Parathyroid adenoma (tissue), 2 donors: ENCODE data around the gene ESAM.

ENCODE experiments used
- H2AFZ ChIP-seq: fragments of 300-600 bp; sonication (generic); one replicate; pipeline ENCODE4 v1.7.0; 2017; ENCODE audit warnings: antibody characterized with exemption, mild to moderate bottlenecking
- H3K27ac ChIP-seq: fragments of 300-600 bp; sonication (generic); one replicate; pipeline ENCODE4 v1.7.0; 2017
- H3K27me3 ChIP-seq: fragments of 300-600 bp; sonication (generic); one replicate; pipeline ENCODE4 v1.7.0; 2017; ENCODE audit warnings: low read length; ENCODE audit not compliant: control insufficient read depth, insufficient read depth
- H3K36me3 ChIP-seq: fragments of 300-600 bp; sonication (generic); one replicate; pipeline ENCODE4 v1.7.0; 2017; ENCODE audit warnings: low read length; ENCODE audit not compliant: control insufficient read depth, insufficient read depth
- H3K4me1 ChIP-seq: fragments of 300-600 bp; sonication (generic); one replicate; pipeline ENCODE4 v1.7.0; 2017; ENCODE audit warnings: control low read depth
- H3K4me2 ChIP-seq: fragments of 300-600 bp; sonication (generic); one replicate; pipeline ENCODE4 v1.7.0; 2017; ENCODE audit warnings: low read length
- H3K4me3 ChIP-seq: fragments of 300-600 bp; sonication (generic); one replicate; pipeline ENCODE4 v1.7.0; 2017; ENCODE audit warnings: low read depth, low read length
- H3K79me2 ChIP-seq: fragments of 300-600 bp; sonication (generic); one replicate; pipeline ENCODE4 v1.7.0; 2017; ENCODE audit warnings: control low read depth
- H3K9ac ChIP-seq: fragments of 300-600 bp; sonication (generic); one replicate; pipeline ENCODE4 v1.7.0; 2017; ENCODE audit warnings: mild to moderate bottlenecking
- H3K9me3 ChIP-seq: fragments of 300-600 bp; sonication (generic); one replicate; pipeline ENCODE4 v1.7.0; 2017; ENCODE audit warnings: low read length; ENCODE audit not compliant: control insufficient read depth
- TF ChIP-seq, protein P1 (sequence below): fragments of 300-600 bp; sonication (generic); IDR thresholded peaks from one replicate; pipeline ENCODE4 v1.7.0; 2017; ENCODE audit warnings: antibody characterized with exemption, mild to moderate bottlenecking
- donor health status: primary hyperparathyroidism.

Gene ESAM

DNA sequence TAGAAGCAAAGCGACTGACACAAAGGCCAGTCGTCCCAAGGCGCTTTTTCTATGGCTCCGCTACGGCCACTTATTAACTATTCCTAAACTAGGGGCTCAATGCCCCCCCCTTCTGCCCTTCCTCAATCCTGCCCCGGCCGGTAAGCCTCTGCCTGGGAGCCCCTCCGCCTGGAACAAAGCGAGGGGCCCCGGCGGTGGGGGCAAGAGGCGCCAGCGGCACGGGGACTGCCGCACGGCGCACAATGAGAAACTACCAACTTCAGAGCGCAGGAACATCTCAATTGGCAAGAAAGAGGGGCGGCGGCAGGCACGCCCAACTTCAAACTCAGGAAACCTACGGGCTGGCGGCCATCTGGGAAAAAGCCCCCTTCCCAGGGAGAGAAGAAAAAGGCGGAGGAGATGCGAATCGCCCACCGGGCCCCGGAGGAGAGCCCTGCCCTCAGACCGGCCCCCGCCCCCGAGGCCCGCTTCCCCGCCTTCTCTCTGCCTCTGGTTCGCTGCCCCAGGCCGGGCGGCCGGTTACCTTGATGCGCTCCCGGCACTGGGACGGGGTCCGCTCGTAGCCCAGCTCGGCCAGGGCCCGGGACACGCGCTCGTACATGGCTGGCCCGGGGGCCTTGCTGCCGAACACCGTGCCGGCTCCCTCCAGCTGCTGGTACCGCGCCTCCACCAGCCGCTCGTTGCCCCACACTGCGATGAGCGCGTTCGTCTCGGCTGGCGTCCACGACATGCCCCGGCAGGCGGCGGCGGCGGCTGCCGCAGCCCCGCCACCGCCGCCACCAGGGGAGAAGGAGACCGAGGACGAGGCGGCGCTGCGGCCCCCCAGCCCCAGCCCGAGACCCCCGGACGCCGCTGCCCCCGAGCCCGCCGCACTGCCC lies 37.5 kb upstream of the ESAM start:
- Histone ChIP-seq H3K4me1 (no peaks in the 10 kb centered on the region), H3K9ac (no peak overlapping the region), H3K79me2 (peaks cover 13% of the 10 kb centered on the region), H3K27me3 (no peaks in the 10 kb centered on the region), H3K36me3 (no peaks in the 10 kb centered on the region), H3K4me2 (peak overlapping the region; percentile 74), H2AFZ (peak overlapping the region; percentile 99), H3K27ac (peak overlapping the region; percentile 98), H3K4me3 (peak overlapping the region; percentile 80), H3K9me3 (no peaks in the 10 kb centered on the region)
- TF ChIP-seq, protein P1, sequence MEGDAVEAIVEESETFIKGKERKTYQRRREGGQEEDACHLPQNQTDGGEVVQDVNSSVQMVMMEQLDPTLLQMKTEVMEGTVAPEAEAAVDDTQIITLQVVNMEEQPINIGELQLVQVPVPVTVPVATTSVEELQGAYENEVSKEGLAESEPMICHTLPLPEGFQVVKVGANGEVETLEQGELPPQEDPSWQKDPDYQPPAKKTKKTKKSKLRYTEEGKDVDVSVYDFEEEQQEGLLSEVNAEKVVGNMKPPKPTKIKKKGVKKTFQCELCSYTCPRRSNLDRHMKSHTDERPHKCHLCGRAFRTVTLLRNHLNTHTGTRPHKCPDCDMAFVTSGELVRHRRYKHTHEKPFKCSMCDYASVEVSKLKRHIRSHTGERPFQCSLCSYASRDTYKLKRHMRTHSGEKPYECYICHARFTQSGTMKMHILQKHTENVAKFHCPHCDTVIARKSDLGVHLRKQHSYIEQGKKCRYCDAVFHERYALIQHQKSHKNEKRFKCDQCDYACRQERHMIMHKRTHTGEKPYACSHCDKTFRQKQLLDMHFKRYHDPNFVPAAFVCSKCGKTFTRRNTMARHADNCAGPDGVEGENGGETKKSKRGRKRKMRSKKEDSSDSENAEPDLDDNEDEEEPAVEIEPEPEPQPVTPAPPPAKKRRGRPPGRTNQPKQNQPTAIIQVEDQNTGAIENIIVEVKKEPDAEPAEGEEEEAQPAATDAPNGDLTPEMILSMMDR = no peak

DNA sequence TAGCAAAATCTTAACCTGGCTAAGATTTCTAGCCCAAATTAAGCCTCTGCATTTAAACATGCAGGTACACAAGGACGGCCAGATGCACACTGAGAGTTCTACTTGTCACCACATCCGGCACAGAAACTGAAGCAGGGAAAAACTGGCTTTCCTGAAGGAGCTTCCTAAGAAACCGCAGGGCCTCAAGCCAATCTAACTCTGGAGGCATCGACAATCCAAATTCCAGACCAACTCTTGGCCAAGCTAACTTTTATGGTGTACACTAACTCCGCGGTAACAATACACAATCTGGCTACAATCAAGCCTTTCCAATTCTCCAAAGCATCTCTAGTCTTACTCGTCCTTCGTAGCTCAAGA lies 36.9 kb upstream of the ESAM start:
- TF ChIP-seq, protein P1 = no peak
- peaks cover 13% of the 10 kb centered on the region for H3K79me2 ChIP-seq
- peak overlapping the region; percentile 99 for H2AFZ ChIP-seq
- H3K9ac ChIP-seq = no peak overlapping the region
- H3K4me1 ChIP-seq = no peaks in the 10 kb centered on the region
- H3K27ac ChIP-seq = peak overlapping the region; percentile 98
- H3K4me3 ChIP-seq = peak overlapping the region; percentile 80
- H3K4me2 ChIP-seq = peak overlapping the region; percentile 74
- H3K9me3 ChIP-seq = no peaks in the 10 kb centered on the region
- no peaks in the 10 kb centered on the region for H3K27me3 ChIP-seq
- no peaks in the 10 kb centered on the region for H3K36me3 ChIP-seq

DNA sequence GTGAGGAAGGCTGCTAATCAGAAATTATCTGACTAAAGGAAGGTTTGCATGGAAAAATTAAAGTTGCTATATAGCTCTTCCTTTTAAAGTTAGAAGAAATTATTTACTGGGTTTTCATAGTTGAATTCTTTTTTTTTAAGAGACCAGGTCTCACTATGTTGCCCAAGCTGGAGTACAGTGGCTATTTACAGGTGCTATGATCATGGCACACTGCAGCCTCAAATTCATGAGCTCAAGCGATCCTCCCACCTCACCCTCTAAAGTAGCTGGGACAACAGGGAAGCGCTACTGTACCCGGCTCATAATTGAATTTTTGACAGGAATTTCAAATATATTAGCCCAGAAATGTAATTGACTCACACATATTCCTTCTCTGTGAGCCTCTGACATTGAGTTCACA lies 34.2 kb upstream of the ESAM start:
- H3K79me2 ChIP-seq = peaks cover 25% of the 10 kb centered on the region
- no peaks in the 10 kb centered on the region for H3K36me3 ChIP-seq
- H3K27me3 ChIP-seq = no peaks in the 10 kb centered on the region
- TF ChIP-seq, protein P1 = no peak
- no peak overlapping the region for H2AFZ ChIP-seq
- no peak overlapping the region for H3K4me3 ChIP-seq
- H3K4me1 ChIP-seq = no peaks in the 10 kb centered on the region
- H3K9me3 ChIP-seq = no peaks in the 10 kb centered on the region
- H3K27ac ChIP-seq = no peak overlapping the region
- H3K9ac ChIP-seq = no peak overlapping the region
- no peak overlapping the region for H3K4me2 ChIP-seq

DNA sequence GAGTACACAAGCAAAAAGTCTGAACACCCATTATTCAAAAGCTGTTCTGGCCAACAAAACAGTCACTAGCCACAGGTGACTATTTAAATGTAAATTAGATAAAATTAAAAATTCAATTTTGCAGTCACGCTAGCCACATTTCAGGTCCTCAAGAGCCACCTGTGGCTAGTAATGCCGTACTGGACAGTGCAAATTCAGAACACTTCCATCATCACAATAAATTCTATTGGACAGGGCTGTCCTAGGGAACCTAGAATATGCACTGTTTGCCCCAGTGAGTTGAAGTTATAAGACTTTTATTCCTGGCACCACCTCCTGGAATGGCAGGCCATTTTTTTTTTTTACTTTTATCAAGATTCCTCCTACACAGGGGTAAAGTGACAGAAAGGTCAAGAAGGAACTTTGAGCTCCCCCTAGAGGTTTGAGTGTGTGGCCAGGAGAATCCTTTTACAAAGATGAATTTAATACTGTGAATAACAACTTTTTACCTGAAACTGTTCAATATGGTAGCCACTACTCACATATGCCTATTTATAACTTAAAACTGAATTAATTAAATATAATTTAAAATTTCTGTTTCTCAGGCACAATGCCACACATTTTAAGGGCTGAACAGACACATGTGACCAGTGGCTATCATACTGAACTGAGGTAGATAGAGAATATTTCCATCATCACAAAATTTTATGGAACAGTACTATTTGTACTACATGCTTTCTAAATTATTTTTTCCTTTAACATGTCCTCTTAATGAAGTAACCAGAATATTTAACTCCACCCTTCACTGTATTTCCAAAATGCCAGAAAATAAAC lies 31.6 kb upstream of the ESAM start:
- no peak overlapping the region for H3K27ac ChIP-seq
- no peak overlapping the region for H3K4me2 ChIP-seq
- peaks cover 26% of the 10 kb centered on the region for H3K79me2 ChIP-seq

More for the DNA sequence above, 31.6 kb upstream of the ESAM start:
- no peaks in the 10 kb centered on the region for H3K36me3 ChIP-seq
- H2AFZ ChIP-seq = no peak overlapping the region
- no peak overlapping the region for H3K4me3 ChIP-seq
- H3K9ac ChIP-seq = no peak overlapping the region
- no peaks in the 10 kb centered on the region for H3K27me3 ChIP-seq
- H3K4me1 ChIP-seq = no peaks in the 10 kb centered on the region
- TF ChIP-seq, protein P1 = peak; percentile 50
- H3K9me3 ChIP-seq = no peaks in the 10 kb centered on the region
